Hepatocyte (in vitro differentiated cells): ENCODE results near the gene SEBOX. TPM values are rescaled to one million over a fixed set of nuclear protein-coding genes. Genes with fewer than 3 reads are reported as not detected.

ENCODE experiments used
- DNase-seq: peaks from one replicate; pipeline ENCODE4 v3.0.0-alpha.2; 2016; ENCODE audit warnings: low spot score
- H2AFZ ChIP-seq: fragments of 200-600 bp; sonication (generic); 2 replicates; pipeline ENCODE4 v1.6.0; 2016; ENCODE audit warnings: antibody characterized with exemption, mild to moderate bottlenecking
- H3K27ac ChIP-seq: fragments of 200-600 bp; sonication (generic); 2 replicates; pipeline ENCODE4 v1.5.1; 2016; ENCODE audit warnings: mild to moderate bottlenecking
- H3K27me3 ChIP-seq: fragments of 200-600 bp; sonication (generic); 2 replicates; pipeline ENCODE4 v1.6.1; 2016
- H3K36me3 ChIP-seq: fragments of 200-600 bp; sonication (generic); replicated peaks from 2 replicates; pipeline ENCODE4 v1.5.1; 2016; ENCODE audit warnings: low read depth; ENCODE audit not compliant: insufficient read depth
- H3K4me1 ChIP-seq: fragments of 200-600 bp; sonication (generic); 2 replicates; pipeline ENCODE4 v1.5.1; 2016; ENCODE audit warnings: mild to moderate bottlenecking, moderate library complexity; ENCODE audit not compliant: insufficient read depth
- H3K4me2 ChIP-seq: fragments of 200-600 bp; sonication (generic); 2 replicates; pipeline ENCODE4 v1.6.0; 2016
- H3K4me3 ChIP-seq: fragments of 200-600 bp; sonication (generic); 2 replicates; pipeline ENCODE4 v1.5.1; 2016; ENCODE audit warnings: mild to moderate bottlenecking
- H3K79me2 ChIP-seq: fragments of 200-600 bp; sonication (generic); 2 replicates; pipeline ENCODE4 v1.6.0; 2017; ENCODE audit warnings: mild to moderate bottlenecking
- H3K9me2 ChIP-seq: fragments of 200-600 bp; sonication (generic); replicated peaks from 2 replicates; pipeline ENCODE4 v1.6.0; 2017; ENCODE audit warnings: mild to moderate bottlenecking; ENCODE audit not compliant: insufficient read depth
- H3K9me3 ChIP-seq: fragments of 200-600 bp; sonication (generic); 2 replicates; pipeline ENCODE4 v1.5.1; 2016; ENCODE audit warnings: low read depth, mild to moderate bottlenecking
- H4K20me1 ChIP-seq: fragments of 200-600 bp; sonication (generic); 2 replicates; pipeline ENCODE4 v1.6.0; 2016; ENCODE audit warnings: mild to moderate bottlenecking; ENCODE audit not compliant: insufficient read depth, poor library complexity, severe bottlenecking
- CTCF ChIP-seq: fragments of 200-600 bp; sonication (generic); IDR thresholded peaks from 2 replicates; pipeline ENCODE4 v1.5.1; 2016; ENCODE audit warnings: antibody characterized with exemption, mild to moderate bottlenecking; ENCODE audit not compliant: poor library complexity
- EZH2 ChIP-seq: fragments of 200-600 bp; sonication (generic); IDR thresholded peaks from 2 replicates; pipeline ENCODE4 v1.6.1; 2016; ENCODE audit warnings: antibody characterized with exemption, mild to moderate bottlenecking, borderline replicate concordance
- EZH2phosphoT487 ChIP-seq: fragments of 200-600 bp; sonication (generic); IDR thresholded peaks from one replicate; pipeline ENCODE4 v1.6.1; 2018; ENCODE audit warnings: antibody characterized with exemption, mild to moderate bottlenecking, low read depth, moderate library complexity; ENCODE audit not compliant: unreplicated experiment, severe bottlenecking
- WGBS: methylation state at CpG from one replicate; pipeline ENCODE4 v1.1.6; 2016; ENCODE audit warnings: low lambda C conversion rate; ENCODE audit errors: missing lambda C conversion rate; 5-methylcytosine and 5-hydroxymethylcytosine counted together
- polyA plus RNA-seq: library from polyadenylated mRNA; unstranded; fragments of >200 nt; fragmentation: Nextera tagmentation; extraction: Ambion mirVana; gene quantifications from 2 replicates; pipeline ENCODE4 v1.2.1, GENCODE V29; 2016
- total RNA-seq: library from RNA; depleted of rRNA; stranded (reverse); fragments of >200 nt; gene quantifications from 2 replicates; pipeline ENCODE4 v1.2.3, GENCODE V29; 2014

Gene SEBOX
- total and polyA plus RNA-seq, 2 experiments from 2014 or later = not detected

DNA sequence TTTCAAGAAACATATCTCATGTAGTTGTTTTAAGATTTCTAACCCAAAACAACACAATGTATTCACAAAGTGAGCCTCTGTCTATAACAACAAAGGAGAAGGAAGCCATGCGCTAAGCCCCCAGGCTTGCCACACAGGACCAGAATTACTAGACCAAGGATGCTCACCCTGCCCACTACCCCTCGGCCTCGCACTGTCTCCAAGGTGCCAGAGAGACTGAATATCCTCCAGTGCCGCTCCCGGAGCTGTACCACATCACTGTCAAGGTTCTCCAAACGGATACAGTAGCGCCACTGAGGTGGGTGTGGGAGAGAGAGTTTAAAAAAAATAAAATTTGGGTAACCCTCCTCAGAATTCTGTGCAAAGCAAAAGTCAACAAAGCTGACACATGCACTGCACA is 14.7 kb downstream of the SEBOX start:
- no peaks in the 10 kb centered on the region for H3K9me2 ChIP-seq
- no peaks in the 10 kb centered on the region for H3K27me3 ChIP-seq
- 94% methylated on average over 7 of the region's 7 CpGs for WGBS
- H3K4me2 ChIP-seq = no peak overlapping the region
- H2AFZ ChIP-seq = no peak overlapping the region
- peaks cover 5% of the 10 kb centered on the region for H3K79me2 ChIP-seq
- TF ChIP-seq EZH2phosphoT487 (no peak), CTCF (no peak), EZH2 (no peak)
- no peak overlapping the region for H3K27ac ChIP-seq
- H4K20me1 ChIP-seq = no peaks in the 10 kb centered on the region
- no peak overlapping the region for H3K4me3 ChIP-seq
- H3K4me1 ChIP-seq = peaks cover 11% of the 10 kb centered on the region
- H3K9me3 ChIP-seq = no peaks in the 10 kb centered on the region
- no peak for DNase-seq
- no peaks in the 10 kb centered on the region for H3K36me3 ChIP-seq

GRCh38 chr17:28348979-28349378 is 16.0 kb downstream of the SEBOX start:
- TF ChIP-seq EZH2 (no peak), EZH2phosphoT487 (no peak), CTCF (no peak)
- H3K9me3 ChIP-seq = no peaks in the 10 kb centered on the region
- H3K4me3 ChIP-seq = no peak overlapping the region
- no peak for DNase-seq
- no peak overlapping the region for H3K4me2 ChIP-seq
- H3K27ac ChIP-seq = no peak overlapping the region
- no peaks in the 10 kb centered on the region for H3K27me3 ChIP-seq
- H3K9me2 ChIP-seq = no peaks in the 10 kb centered on the region
- no peak overlapping the region for H2AFZ ChIP-seq
- 84% methylated on average over 3 of the region's 3 CpGs for WGBS
- no peaks in the 10 kb centered on the region for H3K36me3 ChIP-seq
- no peaks in the 10 kb centered on the region for H4K20me1 ChIP-seq
- no peaks in the 10 kb centered on the region for H3K79me2 ChIP-seq
- H3K4me1 ChIP-seq = peaks cover 11% of the 10 kb centered on the region

- Histone ChIP-seq H3K36me3 (no peaks in the 10 kb centered on the region), H3K79me2 (no peaks in the 10 kb centered on the region), H3K4me3 (no peak overlapping the region), H3K4me1 (peaks cover 11% of the 10 kb centered on the region), H3K9me2 (no peaks in the 10 kb centered on the region), H4K20me1 (no peaks in the 10 kb centered on the region), H3K4me2 (no peak overlapping the region), H3K27ac (peak overlapping the region; percentile 23), H2AFZ (no peak overlapping the region), H3K9me3 (no peaks in the 10 kb centered on the region), H3K27me3 (no peaks in the 10 kb centered on the region)
- no peak for DNase-seq
- TF ChIP-seq EZH2phosphoT487 (no peak), CTCF (no peak), EZH2 (no peak)
- 91% methylated on average over 8 of the region's 8 CpGs for WGBS
Measured at GRCh38 chr17:28347261-28347891, 17.6 kb downstream of the SEBOX start.
